ENCODE measurements around the gene ANKS6.

DNA sequence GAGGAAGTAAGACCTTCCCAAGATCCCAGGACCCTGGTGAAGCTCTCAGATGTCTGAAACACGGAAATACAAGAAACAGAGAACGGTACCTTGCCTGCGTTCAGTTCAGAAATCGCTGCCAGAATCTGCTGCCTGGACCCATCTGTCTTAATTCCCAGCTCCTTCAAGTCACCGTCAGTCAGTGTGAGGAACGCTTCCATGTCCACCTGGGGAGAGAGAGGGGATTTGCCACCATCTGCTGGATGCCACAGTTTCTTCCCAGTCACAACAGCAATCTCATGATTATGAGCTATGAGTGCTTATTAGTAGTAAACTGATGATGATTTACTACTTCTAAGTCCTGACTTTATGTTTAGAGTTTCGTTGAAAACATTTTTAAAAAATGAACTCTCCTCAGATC lies 50.9 kb downstream of the ANKS6 start:
- no peak for TF ChIP-seq POLR2A (IDR thresholded peaks at IDR 0.05; ENCODE audit: low read depth, low read length)
- TF ChIP-seq POLR2AphosphoS5 (IDR thresholded peaks at IDR 0.05; ENCODE audit: low read depth, low read length), result no peak

All from GM12892 (cell line).